Retina (tissue), 1 donor: ENCODE measurements around the gene ONECUT3.
"Not testable (repeated sequence)": the region's sequence is repeated elsewhere in the genome, so short reads cannot be mapped to it uniquely, and the experiment has no call there.

Experiments used
- DNase-seq: peaks from one replicate; pipeline ENCODE4 v3.0.0-alpha.2; 2016

Gene ONECUT3

DNA sequence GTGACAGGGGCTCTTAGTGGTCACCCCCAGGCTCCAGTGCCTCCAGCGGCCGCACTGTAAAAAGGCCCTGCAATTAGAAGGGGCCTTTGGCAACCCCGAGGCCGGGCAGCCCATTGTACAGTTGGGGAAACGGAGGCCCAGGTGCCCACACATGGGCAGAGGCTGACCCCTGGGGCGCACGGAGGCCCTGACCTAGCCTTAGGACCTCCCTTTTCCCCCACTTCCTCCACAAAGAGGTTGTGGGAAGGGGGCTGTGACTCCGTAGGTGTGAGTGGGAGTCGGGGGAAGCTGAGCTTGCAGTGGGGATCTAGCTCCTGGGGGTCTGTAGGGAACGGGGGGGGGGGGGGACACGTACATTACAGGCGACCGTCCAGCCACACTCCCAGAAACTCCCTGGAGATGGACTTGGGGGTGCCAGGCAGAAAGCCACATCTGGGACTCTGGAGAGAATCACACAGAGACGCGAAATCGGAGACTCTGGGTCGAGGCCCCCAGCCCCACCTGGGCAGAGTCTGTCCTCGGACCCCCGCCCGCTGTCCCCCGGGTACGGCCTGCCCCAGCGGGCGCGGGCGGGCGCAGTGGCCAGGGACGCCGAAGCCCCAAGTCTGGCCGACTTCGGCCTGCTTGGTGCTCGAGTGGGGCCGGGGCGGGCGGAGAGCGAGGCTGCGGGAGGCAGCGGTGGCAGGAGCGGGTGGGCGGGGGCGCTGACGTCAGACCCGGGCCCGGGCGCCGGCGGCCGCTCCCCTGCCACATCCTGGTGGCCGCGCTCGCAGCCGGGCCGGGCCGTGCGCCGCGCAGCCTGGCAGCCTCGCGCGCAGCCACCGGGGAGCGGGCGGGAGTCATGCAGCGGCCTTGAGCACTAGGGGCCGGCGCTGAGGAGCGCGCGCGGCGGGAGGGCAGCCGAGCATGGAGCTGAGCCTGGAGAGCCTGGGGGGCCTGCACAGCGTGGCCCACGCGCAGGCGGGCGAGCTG is at the start of gene ONECUT3:
Gene ONECUT3, plus strand, starts transcription at position 750 of the 972 bp plus-strand sequence. Its CDS starts 157 bp downstream, at position 907.
- no peak for DNase-seq

DNA sequence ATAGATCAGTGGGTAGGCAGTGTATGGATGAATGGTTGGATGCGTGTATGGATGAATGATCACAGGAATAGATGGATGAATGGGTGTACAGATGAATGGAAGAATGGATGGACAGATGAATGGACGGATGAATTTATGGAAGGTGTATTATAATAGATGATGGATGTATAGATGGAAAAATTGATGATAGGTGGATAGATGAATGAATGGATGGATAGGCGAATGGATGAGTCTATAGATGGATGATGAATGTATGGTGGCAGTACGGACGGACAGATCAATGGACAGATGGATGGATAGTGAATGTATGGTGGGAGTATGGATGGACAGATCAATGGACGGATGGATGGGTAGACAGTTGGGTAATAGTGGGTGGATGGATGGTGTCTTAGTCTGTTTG is 49.0 kb upstream of the ONECUT3 start:
- no peak for DNase-seq

DNA sequence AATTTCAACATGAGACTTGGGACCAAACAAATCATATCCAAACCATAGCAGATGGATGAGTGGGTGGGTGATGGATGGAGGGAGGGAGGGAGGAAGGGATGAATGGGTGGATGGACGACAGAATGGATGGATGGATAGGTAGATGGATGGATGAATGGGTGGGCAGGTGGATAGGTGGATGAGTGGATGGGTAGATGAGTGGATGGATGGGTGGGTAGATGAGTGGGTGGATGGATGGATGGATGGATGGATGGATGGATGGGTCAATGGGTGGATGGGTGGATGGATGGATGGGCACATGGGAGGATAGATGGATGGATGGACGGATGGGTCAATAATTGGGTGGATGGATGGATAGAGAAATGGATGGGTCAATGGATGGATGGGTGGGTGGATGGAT is 47.9 kb upstream of the ONECUT3 start:
- DNase-seq = no peak

DNA sequence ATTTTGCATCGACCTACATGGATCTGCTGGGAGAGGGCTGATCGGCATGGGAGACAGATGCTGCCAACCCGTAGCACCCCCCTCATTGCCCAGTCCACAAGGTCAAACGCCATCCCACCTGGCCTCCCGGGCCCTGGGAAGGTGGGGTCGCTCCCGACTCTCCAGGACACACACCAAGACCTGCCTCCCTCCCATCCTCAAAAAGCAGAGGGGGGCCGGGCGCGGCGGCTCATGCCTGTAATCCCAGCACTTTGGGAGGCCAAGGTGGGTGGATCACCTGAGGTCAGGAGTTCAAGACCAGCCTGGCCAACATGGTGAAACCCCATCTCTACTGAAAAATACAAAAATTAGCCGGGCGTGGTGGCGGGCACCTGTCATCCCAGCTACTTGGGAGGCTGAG is 46.7 kb upstream of the ONECUT3 start:
- not testable (repeated sequence) for DNase-seq

DNA sequence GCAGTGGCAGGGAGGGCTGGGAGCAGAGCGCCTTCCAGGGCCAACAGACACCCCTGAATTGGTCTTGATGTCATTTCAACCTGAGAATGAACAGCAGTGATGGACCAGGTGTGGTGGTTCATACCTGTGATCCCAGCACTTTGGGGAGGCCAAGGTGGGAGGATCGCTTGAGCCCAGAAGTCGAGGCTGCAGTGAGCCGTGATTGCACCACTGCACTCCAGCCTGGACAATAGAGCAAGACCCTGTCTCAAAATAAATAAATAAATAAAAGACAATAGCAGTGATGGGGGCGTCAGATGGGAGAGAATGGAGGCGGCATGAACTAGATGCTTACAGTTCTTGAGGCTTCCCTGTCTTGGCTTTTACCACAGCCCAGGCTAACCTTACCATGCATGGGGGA is 46.1 kb upstream of the ONECUT3 start:
- no peak for DNase-seq

DNA sequence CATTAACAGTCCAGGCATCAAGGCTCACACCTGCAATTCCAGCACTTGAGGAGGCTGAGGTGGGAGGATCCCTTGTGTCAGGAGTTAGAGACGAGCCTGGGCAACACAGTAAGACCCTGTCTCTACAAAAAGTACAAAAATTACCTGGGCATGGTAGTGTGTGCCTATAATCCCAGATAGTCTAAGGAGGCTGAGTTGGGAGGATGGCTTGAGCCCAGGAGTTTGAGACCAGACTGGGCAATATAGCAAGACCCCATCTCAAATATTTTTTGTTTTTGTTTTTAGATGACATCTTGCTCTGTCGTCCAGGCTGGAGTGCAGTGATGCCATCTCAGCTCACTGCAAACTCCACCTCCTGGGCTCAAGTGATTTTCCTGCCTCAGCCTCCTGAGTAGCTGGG is 40.1 kb upstream of the ONECUT3 start:
- no peak for DNase-seq

DNA sequence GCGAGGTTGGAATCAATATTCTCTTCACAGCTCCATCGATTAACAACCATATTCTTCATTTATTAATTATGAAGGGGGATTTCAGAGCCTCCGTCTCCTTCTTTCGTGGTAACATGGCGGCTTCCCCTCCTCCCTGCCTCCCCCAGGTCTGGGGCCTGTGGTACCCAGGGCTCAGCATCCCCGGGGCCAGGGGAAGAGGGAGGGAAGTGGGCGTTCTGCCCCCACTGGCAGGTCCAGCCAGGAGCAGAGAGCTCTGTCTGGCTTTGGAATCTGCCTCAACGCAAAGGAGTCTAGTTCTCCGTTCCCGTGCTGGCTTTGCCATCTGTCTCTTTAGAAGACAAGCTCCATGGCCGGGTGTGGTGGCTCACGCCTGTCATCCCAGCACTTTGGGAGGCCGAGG is 37.8 kb upstream of the ONECUT3 start:
- peak; percentile 46 for DNase-seq

DNA sequence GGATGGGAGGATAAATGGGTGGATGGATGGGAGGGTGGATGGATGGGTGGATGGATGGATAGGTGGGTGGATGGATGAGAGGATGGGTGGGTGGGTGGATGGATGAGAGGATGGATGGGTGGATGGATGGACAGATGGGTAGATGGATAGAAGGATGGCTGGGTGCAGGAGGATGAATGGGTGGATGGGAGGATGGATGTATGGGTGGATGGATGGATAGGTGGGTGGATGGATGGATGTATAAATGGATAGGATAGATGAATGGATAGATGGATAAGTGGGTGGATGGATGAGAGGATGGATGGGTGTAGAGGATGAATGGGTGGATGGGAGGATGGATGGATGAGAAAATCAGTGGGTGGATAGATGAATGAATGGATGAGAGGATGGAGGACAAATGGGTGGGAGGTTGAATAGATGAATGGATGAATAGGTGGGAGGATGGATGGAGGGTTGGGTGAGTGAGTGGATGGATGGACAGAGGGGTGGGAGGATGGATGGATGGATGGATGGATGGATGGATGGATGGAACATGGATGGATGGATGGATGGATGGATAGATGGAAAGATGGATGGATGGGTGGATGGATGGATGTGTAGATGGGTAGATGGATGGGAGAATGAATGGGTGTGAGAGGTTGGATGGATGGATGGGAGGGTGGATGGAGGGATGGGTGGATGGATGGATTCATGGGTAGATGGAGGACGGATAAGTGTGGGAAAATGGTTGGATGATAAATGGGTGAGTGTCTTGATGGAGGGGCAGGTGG is 35.9 kb upstream of the ONECUT3 start:
- no peak for DNase-seq

DNA sequence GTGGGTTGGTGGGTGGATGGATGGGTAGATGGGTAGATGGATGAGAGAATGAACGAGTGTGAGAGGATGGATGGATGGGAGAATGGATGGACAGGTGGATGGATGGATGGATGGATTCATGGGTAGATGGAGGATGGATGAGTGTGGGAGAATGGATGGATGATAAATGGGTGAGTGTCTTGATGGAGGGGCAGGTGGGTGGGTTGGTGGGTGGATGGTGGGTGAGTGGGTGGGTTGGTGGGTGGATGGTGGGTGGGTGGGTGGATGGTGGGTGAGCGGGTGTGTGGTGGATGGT is 35.4 kb upstream of the ONECUT3 start:
- no peak for DNase-seq

DNA sequence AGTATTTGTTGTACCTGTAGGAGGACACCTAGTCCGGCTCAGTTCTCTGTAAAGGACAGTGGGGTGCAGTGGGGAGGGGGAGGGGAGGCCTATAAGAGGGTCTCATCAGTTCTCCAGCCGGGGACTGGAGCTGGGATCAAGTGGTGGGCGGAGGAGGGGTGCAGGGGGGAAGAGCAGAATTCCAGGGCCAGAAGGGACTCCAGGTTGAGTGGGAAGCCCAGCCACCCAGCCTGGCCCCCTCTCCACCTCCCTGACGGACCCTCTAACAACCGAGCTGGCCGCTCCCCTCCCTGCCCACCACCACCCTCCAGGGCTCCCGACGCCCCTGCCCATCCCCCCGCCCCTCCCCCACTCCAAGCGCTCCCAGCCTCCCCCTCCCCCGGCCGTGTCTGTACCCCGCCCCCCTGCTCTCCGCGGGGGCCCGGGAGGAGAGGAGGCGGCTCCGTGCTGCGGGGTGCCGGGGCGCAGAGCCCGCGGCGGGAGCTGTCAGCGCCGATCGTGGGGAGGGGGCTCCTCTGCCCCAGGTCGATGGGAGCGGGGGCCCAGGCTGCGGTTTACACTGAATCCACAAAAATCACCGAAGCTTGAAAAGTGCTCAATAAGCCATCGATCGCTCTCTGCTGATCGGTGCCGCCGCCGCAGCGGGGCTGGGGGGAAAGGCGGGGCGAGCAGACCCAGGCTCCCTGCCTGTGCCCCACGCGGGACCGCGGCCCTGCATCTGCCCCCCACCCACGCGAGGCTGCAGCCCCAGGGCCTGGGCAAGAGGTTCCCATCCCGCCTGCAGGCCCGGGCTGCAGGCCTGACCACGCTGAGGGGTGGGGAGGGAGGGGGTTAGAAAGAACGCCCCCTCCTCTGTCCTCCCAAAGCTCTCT is 34.6 kb upstream of the ONECUT3 start:
- DNase-seq = peak; percentile 71

DNA sequence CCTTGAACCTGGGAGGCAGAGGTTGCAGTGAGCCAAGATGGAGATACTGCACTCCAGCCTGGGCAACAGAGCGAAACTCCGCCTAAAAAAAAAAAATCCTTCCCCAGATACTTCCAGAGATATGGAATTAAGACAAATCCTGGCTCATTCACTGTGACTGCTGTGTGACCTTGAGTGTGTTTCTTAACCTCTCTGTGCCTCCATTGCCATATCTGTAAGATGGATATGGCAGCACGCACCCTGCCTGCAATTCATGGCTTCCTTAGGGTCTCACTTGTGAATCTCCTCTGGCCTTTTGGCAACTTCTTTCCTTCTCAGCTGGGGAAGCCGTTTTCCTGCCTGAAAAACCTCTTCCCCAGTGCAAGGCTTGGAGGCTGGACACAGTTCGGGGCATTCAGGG is 33.8 kb upstream of the ONECUT3 start:
- no peak for DNase-seq

DNA sequence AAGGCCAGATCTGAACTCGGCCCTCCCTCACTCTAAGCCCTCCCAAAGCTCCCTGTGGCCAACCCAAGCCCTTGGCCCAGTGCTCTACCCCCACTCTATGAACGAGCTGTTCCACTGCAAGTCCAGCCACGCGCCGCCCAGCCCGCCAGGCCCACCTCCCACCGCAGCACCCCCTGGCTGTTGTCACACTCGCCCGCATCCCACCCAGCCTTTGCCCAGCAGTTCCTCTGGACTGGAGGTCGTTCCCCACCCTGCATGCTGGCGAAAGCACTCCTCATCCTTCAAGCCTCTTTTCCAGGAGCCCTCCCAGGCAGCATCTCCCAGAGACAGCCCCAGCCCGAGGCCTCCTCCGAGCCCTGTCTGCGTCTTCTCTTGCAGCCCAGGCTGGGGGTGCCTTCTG is 33.1 kb upstream of the ONECUT3 start:
- no peak for DNase-seq

DNA sequence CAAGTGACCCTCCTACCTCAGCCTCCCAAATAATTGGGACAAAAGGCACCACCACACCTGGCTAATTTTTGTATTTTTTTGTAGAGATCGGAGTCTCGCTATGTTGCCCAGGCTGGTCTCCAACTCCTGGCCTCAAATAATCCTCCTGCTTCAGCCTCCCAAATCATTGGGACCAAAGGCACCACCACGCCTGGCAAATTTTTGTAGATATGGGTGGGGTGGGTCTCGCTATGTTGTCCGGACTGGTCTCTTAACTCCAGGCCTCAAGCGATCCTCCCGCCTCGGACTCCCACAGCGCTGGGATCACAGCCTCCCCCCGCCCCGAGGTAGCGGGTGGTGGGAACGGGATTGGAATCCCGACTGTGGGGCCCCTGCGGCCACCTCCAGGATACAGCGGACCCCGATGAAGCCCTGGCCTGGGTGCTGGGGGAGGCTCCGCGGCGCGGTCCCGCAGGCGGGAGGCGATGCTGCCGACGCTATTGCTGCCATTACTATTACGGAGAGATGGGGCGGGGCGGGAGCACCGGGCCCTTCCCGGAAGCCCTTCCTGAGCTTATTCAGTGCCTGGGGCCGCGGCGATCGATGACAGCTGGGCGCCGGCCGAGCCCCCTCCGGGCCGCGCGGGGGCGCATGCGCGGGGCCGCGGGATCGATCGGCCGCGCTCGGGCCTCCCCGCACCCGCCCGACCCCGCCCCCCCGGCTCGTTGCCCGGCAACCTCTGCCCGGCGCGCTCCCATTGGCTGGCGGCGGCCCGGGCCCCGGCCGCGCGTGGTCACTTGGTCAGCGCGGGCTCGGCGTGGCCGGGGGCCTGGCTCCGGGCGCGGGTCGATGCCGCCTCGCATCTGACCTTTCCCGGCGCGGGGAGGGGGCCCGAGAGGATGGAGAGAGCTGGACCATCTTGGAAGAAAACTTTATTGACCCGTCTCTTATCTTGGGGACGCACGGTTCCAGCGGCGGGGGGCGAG is 27.9 kb upstream of the ONECUT3 start:
- DNase-seq = peak; percentile 82

DNA sequence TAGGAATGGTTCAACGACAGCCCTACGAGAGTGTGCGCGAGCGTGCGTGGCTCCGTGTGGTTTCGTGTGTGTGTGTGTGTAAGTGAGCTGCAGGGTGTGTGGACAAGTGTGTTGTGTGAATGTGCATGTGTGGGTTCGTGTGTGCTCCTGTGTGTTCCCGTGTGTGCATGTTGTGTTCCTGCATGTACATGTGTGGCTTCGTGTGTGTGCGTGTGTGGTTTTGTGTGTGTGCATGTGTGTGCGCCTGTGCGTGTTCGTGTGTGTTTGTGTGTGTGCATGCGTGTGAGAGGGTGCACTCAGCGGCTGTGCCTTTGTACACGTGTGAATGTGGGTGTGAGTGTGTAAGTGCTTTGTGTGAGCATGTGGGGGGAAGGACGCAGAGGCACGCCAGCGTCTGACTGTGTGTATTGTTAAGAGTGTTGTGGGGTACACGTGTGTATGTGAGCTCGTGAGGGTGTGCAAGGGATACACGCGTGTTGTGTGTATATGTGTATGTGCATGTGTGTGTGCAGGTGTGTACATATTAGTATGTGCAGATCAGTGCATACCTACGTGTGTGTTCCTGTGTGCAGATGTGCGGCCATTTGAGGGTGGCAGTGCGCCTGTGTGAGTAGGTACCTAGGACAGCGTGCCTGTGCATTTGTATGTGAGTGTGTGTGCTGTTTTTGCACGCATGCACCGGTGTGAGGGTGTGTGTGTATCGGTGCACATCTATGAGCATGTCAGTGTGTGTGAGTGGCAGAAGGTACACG is 24.3 kb upstream of the ONECUT3 start:
- DNase-seq = no peak

DNA sequence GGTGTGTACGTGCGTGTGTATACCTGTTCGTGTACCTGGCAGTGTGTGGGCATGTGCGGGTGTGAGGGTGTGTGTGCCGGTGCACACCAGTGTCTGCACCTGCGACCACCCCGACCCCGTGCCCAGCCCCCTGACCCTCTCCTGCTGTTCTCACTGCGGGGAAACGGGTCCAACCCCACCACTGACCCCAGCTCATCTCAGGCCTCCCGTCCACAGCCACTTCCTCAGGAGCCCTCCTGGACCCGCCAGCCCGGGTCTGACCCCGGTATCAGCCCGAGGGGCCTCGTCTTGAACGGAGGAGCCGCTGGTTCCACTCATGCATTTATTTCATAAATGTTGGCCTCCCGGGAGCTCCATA is 23.8 kb upstream of the ONECUT3 start:
- DNase-seq = no peak

DNA sequence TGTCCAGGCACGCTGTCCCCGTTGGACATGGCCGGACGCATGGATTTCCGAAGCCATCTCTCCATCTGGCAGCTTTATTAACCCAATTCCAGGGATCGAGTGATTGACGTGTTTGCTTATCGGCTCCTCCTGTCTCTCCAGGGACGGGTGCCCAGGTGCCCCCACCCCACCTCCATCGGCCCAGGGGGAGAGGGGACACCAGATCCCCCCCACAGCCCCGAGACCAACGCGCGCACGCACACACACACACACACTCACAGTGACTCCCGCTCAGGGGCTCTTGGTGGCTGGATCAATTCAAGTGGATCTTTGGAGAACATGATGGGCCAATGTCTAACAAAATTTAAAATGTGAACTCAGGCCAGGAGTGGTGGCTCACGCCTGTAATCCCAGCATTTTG is 23.1 kb upstream of the ONECUT3 start:
- DNase-seq = peak; percentile 69

DNA sequence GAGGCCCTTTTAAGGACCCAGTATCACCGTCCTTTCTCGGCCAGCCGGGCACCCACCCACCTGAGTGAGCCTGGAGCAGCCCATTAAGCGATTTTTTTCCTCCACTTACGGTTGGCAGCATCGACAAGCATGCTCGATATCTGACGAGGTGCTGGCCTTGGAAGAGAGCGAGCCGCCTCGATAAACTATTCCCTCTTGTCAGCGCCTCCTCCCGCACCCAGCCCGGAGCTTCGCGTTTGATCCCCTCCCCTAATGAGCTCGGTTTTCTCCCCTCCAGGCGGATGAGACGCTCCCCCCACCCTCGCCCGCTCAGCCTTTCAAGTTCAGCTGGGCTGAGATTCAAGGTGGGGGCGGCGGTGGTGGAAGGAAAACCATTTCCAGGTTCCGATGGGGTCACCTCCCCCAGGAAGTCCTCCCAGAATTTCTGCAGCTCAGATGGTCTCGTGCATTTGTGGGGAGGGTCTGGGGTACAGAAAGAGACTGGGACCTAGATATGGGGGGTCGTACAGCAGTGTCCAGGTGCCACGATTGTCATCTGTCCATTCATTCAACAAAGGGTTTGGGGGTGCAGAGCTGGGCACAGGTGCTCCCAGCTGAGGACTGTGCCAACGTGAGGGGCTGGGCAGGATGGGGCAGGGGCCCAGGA is 18.9 kb upstream of the ONECUT3 start:
- peak; percentile 35 for DNase-seq

DNA sequence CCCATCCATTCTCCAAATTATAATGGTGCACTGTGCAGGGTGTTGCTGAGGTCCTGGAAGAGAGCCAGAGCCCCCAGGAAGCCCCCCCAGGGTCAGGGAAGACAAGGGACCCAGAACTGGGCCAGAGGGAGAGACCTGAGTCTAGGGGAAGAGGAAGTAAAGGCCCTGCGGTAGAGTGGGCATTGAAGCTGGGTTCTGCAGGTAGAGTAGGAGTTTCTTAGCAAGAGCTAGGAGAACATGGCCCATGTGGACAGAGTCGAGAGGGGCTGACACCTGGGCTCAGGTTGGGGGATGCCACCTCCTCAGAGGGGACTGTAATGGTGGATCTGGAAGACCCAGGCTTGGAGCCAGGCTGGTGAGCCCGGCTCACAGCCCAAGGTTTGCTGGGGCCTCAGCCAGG is 17.0 kb upstream of the ONECUT3 start:
- no peak for DNase-seq

DNA sequence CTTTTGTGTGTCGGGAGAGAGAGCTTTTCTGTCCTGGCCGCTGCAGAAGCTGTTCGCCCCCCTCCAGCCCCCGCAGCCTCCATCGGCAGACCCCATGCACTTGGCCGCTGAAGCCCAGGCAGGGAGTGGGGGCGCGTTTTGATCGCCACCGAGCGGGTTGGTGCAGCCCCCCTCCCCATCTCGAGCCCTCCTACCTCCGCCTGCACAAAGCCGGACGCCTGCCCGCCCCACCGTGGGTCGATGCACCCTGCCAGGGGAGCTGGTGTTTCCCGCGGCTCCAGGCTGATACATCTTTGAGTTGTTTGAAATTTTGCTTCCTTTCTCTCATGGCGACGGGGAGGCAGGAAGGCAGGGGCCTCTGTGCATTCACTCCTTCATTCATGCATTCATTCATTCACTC is 16.4 kb upstream of the ONECUT3 start:
- DNase-seq = no peak

DNA sequence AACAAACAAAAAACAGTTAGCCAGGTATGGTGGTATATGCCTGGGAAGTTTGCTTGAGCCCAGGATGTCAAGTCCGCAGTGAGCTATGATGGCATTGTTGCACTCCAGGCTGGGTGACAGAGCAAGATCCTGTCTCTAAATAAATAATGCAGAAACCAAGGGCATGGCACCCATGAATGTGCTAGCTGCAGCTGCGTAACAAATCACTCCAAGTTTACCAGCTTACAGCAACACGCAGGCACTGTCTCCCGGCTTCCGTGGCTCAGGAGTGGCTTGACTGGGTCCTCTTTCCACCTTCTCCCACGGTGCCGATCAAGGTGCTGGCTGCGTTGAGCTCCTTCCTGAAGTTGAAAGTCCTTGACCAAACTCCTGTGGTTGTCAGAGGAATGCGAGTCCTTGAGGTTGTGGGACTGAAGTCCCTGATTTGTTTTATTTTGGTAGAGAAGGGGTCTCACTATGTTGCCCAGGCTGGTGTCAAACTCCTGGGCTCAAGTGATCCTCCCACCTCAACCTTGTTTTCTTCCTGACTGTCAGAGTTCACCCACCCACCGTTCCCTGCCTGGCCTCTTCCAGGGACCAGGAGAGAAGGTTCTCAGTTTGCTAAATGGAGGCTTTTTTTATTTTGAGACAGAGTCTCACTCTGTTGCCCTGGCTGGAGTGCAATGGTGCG is 13.2 kb upstream of the ONECUT3 start:
- no peak for DNase-seq
